Measurements from ENCODE around the gene CLK3. TPM values are rescaled to one million over a fixed set of nuclear protein-coding genes. Genes with fewer than 3 reads are reported as not detected.

Gene CLK3
- polyA plus RNA-seq, 1 of the 3 experiments (the other 2 are of a cell fraction): 67.7 TPM

GRCh38 chr15:74620636-74621545 lies 5.3 kb downstream of the CLK3 start:
- 63% methylated on average over 3 of the region's 23 CpGs for WGBS (ENCODE audit: low lambda C conversion rate)
- peaks cover 31 to 76% of the 10 kb centered on the region in 2 experiments for H3K36me3 ChIP-seq (replicated peaks in 1 of 2; ENCODE audit: control insufficient read depth in 1 of 2, insufficient read depth in 2 of 2, low read length in 1 of 2)
- H3K27ac ChIP-seq (ENCODE audit: low read depth in 2 of 2, low read length in 1 of 2): no peak overlapping the region; a peak in 1 of 4 replicates
- peak overlapping the region in 1 of 2 experiments; percentile 46; a peak in 1 of 4 replicates for H3K4me3 ChIP-seq (ENCODE audit: low read depth in 2 of 2, low read length in 1 of 2)
- no peaks in the 10 kb centered on the region for H3K9me2 ChIP-seq
- peak; percentile 92 for TF ChIP-seq CTCF (IDR thresholded peaks at IDR 0.05)
- peak; percentile 63; the same call in 1 of the 2 replicates for TF ChIP-seq MAX (IDR thresholded peaks at IDR 0.05; ENCODE audit: low read depth)
- TF ChIP-seq SMC3 (IDR thresholded peaks at IDR 0.05; ENCODE audit: low read depth, low read length): peak; percentile 77
- TF ChIP-seq MXI1 (IDR thresholded peaks at IDR 0.05; ENCODE audit: low read depth, low read length): peak; percentile 74
- TF ChIP-seq ZBTB33 (IDR thresholded peaks at IDR 0.05; ENCODE audit: borderline replicate concordance, low read depth): no peak
- no peak for TF ChIP-seq TAF1 (IDR thresholded peaks at IDR 0.05; ENCODE audit: borderline replicate concordance, low read depth, low read length)
- TF ChIP-seq NRF1 (IDR thresholded peaks at IDR 0.05; ENCODE audit: low read depth, low read length): no peak
- peak; percentile 59; the same call in 1 of the 2 replicates for TF ChIP-seq SIN3A (IDR thresholded peaks at IDR 0.05; ENCODE audit: borderline replicate concordance, low read depth, low read length)
- TF ChIP-seq RAD21 (IDR thresholded peaks at IDR 0.05; ENCODE audit: low read length): peak; percentile 75
- no peak for TF ChIP-seq IRF3 (IDR thresholded peaks at IDR 0.05; ENCODE audit: low read depth, low read length)
- no peak for TF ChIP-seq POLR2AphosphoS5 (IDR thresholded peaks at IDR 0.05; ENCODE audit: low read depth, low read length)
- peaks cover 83% of the 10 kb centered on the region for H4K20me1 ChIP-seq (ENCODE audit: insufficient read depth)
- H3K9ac ChIP-seq: no peak overlapping the region
- H3K27me3 ChIP-seq (ENCODE audit: insufficient read depth): no peaks in the 10 kb centered on the region
- peaks cover 0 to 24% of the 10 kb centered on the region in 2 experiments; a peak in 2 of 4 replicates for H3K4me1 ChIP-seq (ENCODE audit: control insufficient read depth in 1 of 2, insufficient read depth in 2 of 2, low read depth in 1 of 2, low read length in 1 of 2)
- no peaks in the 10 kb centered on the region for H3K9me3 ChIP-seq
- H3K79me2 ChIP-seq (ENCODE audit: insufficient read depth): peaks cover 72% of the 10 kb centered on the region
- H3K4me2 ChIP-seq: no peak overlapping the region
- DNase-seq: peak; percentile 89
- ChIA-PET CTCF (interaction anchor here (0.6 to 39.4 kb wide), 27 partner anchors 9 to 329 kb away, joined by 3 to 1109 read pairs (median 4); partner anchors contain the start of genes ARID3B, CSK, CYP1A2 and EDC3), POLR2A (no interaction called here)
- H3F3A ChIP-seq (replicated peaks; ENCODE audit: insufficient read depth): peaks cover 12% of the 10 kb centered on the region
- no peak overlapping the region for H2AFZ ChIP-seq (ENCODE audit: low read depth)

All from SK-N-SH (cell line).